ENCODE measurements around the gene SLC35A5. TPM values are rescaled to one million over a fixed set of nuclear protein-coding genes. Genes with fewer than 3 reads are reported as not detected.
"Not testable (repeated sequence)": the region's sequence is repeated elsewhere in the genome, so short reads cannot be mapped to it uniquely, and the experiment has no call there.

Gene SLC35A5
- total RNA-seq, 5 donors from 2014 or later (not counting 1 experiment from before 2014, with no cell fraction given): 11.7 to 20.4 (median 16.3) TPM

- no CpG with 5 or more reads among the region's 6 CpGs for WGBS (ENCODE audit: insufficient coverage)
- H3K9me3 ChIP-seq; H3K4me3 Mint-ChIP-seq; H3K4me1 Mint-ChIP-seq; H3K27ac ChIP-seq (ENCODE audit: low read length); POLR2A ChIA-PET; H3K27me3 Mint-ChIP-seq; H3K4me1 ChIP-seq (ENCODE audit: control insufficient read depth in 1 of 2, extremely low read depth in 1 of 2, insufficient read depth in 2 of 2, low read length in 2 of 2); ATAC-seq (replicated peaks in 1 of 4); H3K4me3 ChIP-seq (ENCODE audit: control insufficient read depth in 1 of 2, extremely low read depth in 1 of 2, low read length in 1 of 2); H3K27me3 ChIP-seq (replicated peaks in 1 of 2; ENCODE audit: control insufficient read depth in 2 of 2, extremely low read depth in 1 of 2, insufficient read depth in 2 of 2, low read length in 1 of 2); DNase-seq; H3K9me3 Mint-ChIP-seq: not testable (repeated sequence)
- H3K27ac Mint-ChIP-seq: peak overlapping the region in 1 of 2 donors; percentile 71
- CTCF ChIA-PET: interaction anchor here in 1 of 2 donors (0.6 kb wide), 1 partner anchor 211 kb away, joined by 3 read pairs; no protein-coding TSS in a partner anchor
- peaks cover 15% of the 10 kb centered on the region for H3K36me3 Mint-ChIP-seq
- peaks cover 3 to 17% of the 10 kb centered on the region in 2 donors for H3K36me3 ChIP-seq (ENCODE audit: control insufficient read depth in 2 of 2, extremely low read depth in 1 of 2, insufficient read depth in 1 of 2, low read length in 1 of 2)
Measured at GRCh38 chr3:112524127-112524526, 37.7 kb upstream of the SLC35A5 start.

GRCh38 chr3:112530573-112530972, 31.3 kb upstream of the SLC35A5 start:
- POLR2A ChIA-PET: no interaction called here

GRCh38 chr3:112531358-112531781, 30.5 kb upstream of the SLC35A5 start:
- no peak overlapping the region for H3K27ac ChIP-seq (ENCODE audit: low read length)
- CTCF ChIA-PET: interaction anchor here (0.7 to 1.2 kb wide), 12 partner anchors 9 to 420 kb away, joined by 3 to 25 read pairs (median 4); partner anchors contain the start of gene SLC9C1 (in 1 of the 2)
- H3K4me3 Mint-ChIP-seq: no peak overlapping the region
- peak overlapping the region; percentile 57 to 75 for H3K27ac Mint-ChIP-seq
- H3K36me3 Mint-ChIP-seq: peaks cover 42% of the 10 kb centered on the region
- H3K27me3 Mint-ChIP-seq: no peaks in the 10 kb centered on the region
- DNase-seq (peak in 1 of 35 experiments; percentile 60), ATAC-seq (replicated peaks in 1 of 4) (no peak)
- no peaks in the 10 kb centered on the region for H3K4me1 ChIP-seq (ENCODE audit: control insufficient read depth in 1 of 2, extremely low read depth in 1 of 2, insufficient read depth in 2 of 2, low read length in 2 of 2)
- no peaks in the 10 kb centered on the region for H3K27me3 ChIP-seq (replicated peaks in 1 of 2; ENCODE audit: control insufficient read depth in 2 of 2, extremely low read depth in 1 of 2, insufficient read depth in 2 of 2, low read length in 1 of 2)
- no peaks in the 10 kb centered on the region for H3K9me3 Mint-ChIP-seq
- WGBS (ENCODE audit: insufficient coverage): no CpG with 5 or more reads among the region's 1 CpG
- peaks cover 0 to 4% (median 3%) of the 10 kb centered on the region in 3 donors for H3K4me1 Mint-ChIP-seq
- no peaks in the 10 kb centered on the region for H3K9me3 ChIP-seq
- H3K4me3 ChIP-seq (ENCODE audit: control insufficient read depth in 1 of 2, extremely low read depth in 1 of 2, low read length in 1 of 2): no peak overlapping the region
- peaks cover 3 to 51% of the 10 kb centered on the region in 2 donors for H3K36me3 ChIP-seq (ENCODE audit: control insufficient read depth in 2 of 2, extremely low read depth in 1 of 2, insufficient read depth in 1 of 2, low read length in 1 of 2)
- POLR2A ChIA-PET: no interaction called here

More at GRCh38 chr3:112530573-112530972, 31.3 kb upstream of the SLC35A5 start:
- CTCF ChIA-PET: interaction anchor here (0.7 to 1.2 kb wide), 10 partner anchors 10 to 419 kb away, joined by 3 to 25 read pairs (median 5); partner anchors contain the start of gene SLC9C1 (in 1 of the 2)
- Mint-ChIP-seq H3K4me1 (peaks cover 0 to 4% (median 3%) of the 10 kb centered on the region in 3 donors), H3K9me3 (no peaks in the 10 kb centered on the region), H3K36me3 (peaks cover 36% of the 10 kb centered on the region), H3K27ac (no peak overlapping the region), H3K27me3 (no peaks in the 10 kb centered on the region), H3K4me3 (no peak overlapping the region)
- H3K4me3 ChIP-seq (ENCODE audit: control insufficient read depth in 1 of 2, extremely low read depth in 1 of 2, low read length in 1 of 2): no peak overlapping the region
- no peak for ATAC-seq (replicated peaks in 1 of 4)
- H3K9me3 ChIP-seq: no peaks in the 10 kb centered on the region
- no peaks in the 10 kb centered on the region for H3K4me1 ChIP-seq (ENCODE audit: control insufficient read depth in 1 of 2, extremely low read depth in 1 of 2, insufficient read depth in 2 of 2, low read length in 2 of 2)
- no CpG with 5 or more reads among the region's 3 CpGs for WGBS (ENCODE audit: insufficient coverage)
- H3K27me3 ChIP-seq (replicated peaks in 1 of 2; ENCODE audit: control insufficient read depth in 2 of 2, extremely low read depth in 1 of 2, insufficient read depth in 2 of 2, low read length in 1 of 2): no peaks in the 10 kb centered on the region
- no peak overlapping the region for H3K27ac ChIP-seq (ENCODE audit: low read length)
- no peak for DNase-seq
- H3K36me3 ChIP-seq (ENCODE audit: control insufficient read depth in 2 of 2, extremely low read depth in 1 of 2, insufficient read depth in 1 of 2, low read length in 1 of 2): peaks cover 3 to 49% of the 10 kb centered on the region in 2 donors

GRCh38 chr3:112539825-112540650, 21.8 kb upstream of the SLC35A5 start:
- ChIA-PET POLR2A (interaction anchor here in 1 of 2 donors (0.6 kb wide), 2 partner anchors 75 to 219 kb away, joined by 3 read pairs; no protein-coding TSS in a partner anchor), CTCF (interaction anchor here (0.6 to 1.4 kb wide), 3 partner anchors 9 to 429 kb away, joined by 3 read pairs; no protein-coding TSS in a partner anchor)
- H3K36me3 Mint-ChIP-seq: peaks cover 63% of the 10 kb centered on the region
- ATAC-seq (replicated peaks in 1 of 4) (no peak), DNase-seq (no peak)
- H3K4me3 Mint-ChIP-seq: no peak overlapping the region
- H3K27me3 Mint-ChIP-seq: no peaks in the 10 kb centered on the region
- Histone ChIP-seq H3K27ac (ENCODE audit: low read length) (no peak overlapping the region), H3K4me3 (ENCODE audit: control insufficient read depth in 1 of 2, extremely low read depth in 1 of 2, low read length in 1 of 2) (no peak overlapping the region), H3K9me3 (no peaks in the 10 kb centered on the region), H3K36me3 (ENCODE audit: control insufficient read depth in 2 of 2, extremely low read depth in 1 of 2, insufficient read depth in 1 of 2, low read length in 1 of 2) (peaks cover 0 to 33% of the 10 kb centered on the region in 2 donors), H3K4me1 (ENCODE audit: control insufficient read depth in 1 of 2, extremely low read depth in 1 of 2, insufficient read depth in 2 of 2, low read length in 2 of 2) (no peaks in the 10 kb centered on the region), H3K27me3 (replicated peaks in 1 of 2; ENCODE audit: control insufficient read depth in 2 of 2, extremely low read depth in 1 of 2, insufficient read depth in 2 of 2, low read length in 1 of 2) (no peaks in the 10 kb centered on the region)
- peak overlapping the region in 1 of 2 donors; percentile 69 for H3K27ac Mint-ChIP-seq
- WGBS (ENCODE audit: insufficient coverage): no CpG with 5 or more reads among the region's 1 CpG
- H3K4me1 Mint-ChIP-seq: peaks cover 12 to 24% (median 15%) of the 10 kb centered on the region in 3 donors
- no peaks in the 10 kb centered on the region for H3K9me3 Mint-ChIP-seq

GRCh38 chr3:112546216-112546759, 15.6 kb upstream of the SLC35A5 start:
- Histone ChIP-seq H3K27ac (ENCODE audit: low read length) (no peak overlapping the region), H3K9me3 (no peaks in the 10 kb centered on the region), H3K27me3 (replicated peaks in 1 of 2; ENCODE audit: control insufficient read depth in 2 of 2, extremely low read depth in 1 of 2, insufficient read depth in 2 of 2, low read length in 1 of 2) (no peaks in the 10 kb centered on the region), H3K4me1 (ENCODE audit: control insufficient read depth in 1 of 2, extremely low read depth in 1 of 2, insufficient read depth in 2 of 2, low read length in 2 of 2) (no peaks in the 10 kb centered on the region), H3K36me3 (ENCODE audit: control insufficient read depth in 2 of 2, extremely low read depth in 1 of 2, insufficient read depth in 1 of 2, low read length in 1 of 2) (peaks cover 0 to 53% of the 10 kb centered on the region in 2 donors), H3K4me3 (ENCODE audit: control insufficient read depth in 1 of 2, extremely low read depth in 1 of 2, low read length in 1 of 2) (no peak overlapping the region)
- Mint-ChIP-seq H3K4me1 (peaks cover 18 to 20% (median 19%) of the 10 kb centered on the region in 3 donors), H3K27ac (peak overlapping the region in 1 of 2 donors; percentile 0), H3K9me3 (no peaks in the 10 kb centered on the region), H3K27me3 (no peaks in the 10 kb centered on the region), H3K36me3 (peaks cover 46% of the 10 kb centered on the region), H3K4me3 (no peak overlapping the region)
- no peak for ATAC-seq (replicated peaks in 1 of 4)
- CTCF ChIA-PET: interaction anchor here in 1 of 2 donors (0.9 kb wide), 1 partner anchor 253 kb away, joined by 3 read pairs; no protein-coding TSS in a partner anchor
- WGBS (ENCODE audit: insufficient coverage): no CpG with 5 or more reads among the region's 5 CpGs
- no peak for DNase-seq
- POLR2A ChIA-PET: interaction anchor here in 1 of 2 donors (0.5 kb wide), 1 partner anchor 162 kb away, joined by 5 read pairs; no protein-coding TSS in a partner anchor

GRCh38 chr3:112550859-112551258, 11.0 kb upstream of the SLC35A5 start:
- Histone ChIP-seq H3K27me3 (replicated peaks in 1 of 2; ENCODE audit: control insufficient read depth in 2 of 2, extremely low read depth in 1 of 2, insufficient read depth in 2 of 2, low read length in 1 of 2) (no peaks in the 10 kb centered on the region), H3K4me3 (ENCODE audit: control insufficient read depth in 1 of 2, extremely low read depth in 1 of 2, low read length in 1 of 2) (no peak overlapping the region), H3K27ac (ENCODE audit: low read length) (no peak overlapping the region), H3K4me1 (ENCODE audit: control insufficient read depth in 1 of 2, extremely low read depth in 1 of 2, insufficient read depth in 2 of 2, low read length in 2 of 2) (no peaks in the 10 kb centered on the region), H3K36me3 (ENCODE audit: control insufficient read depth in 2 of 2, extremely low read depth in 1 of 2, insufficient read depth in 1 of 2, low read length in 1 of 2) (peaks cover 0 to 38% of the 10 kb centered on the region in 2 donors), H3K9me3 (no peaks in the 10 kb centered on the region)
- ChIA-PET POLR2A (no interaction called here), CTCF (no interaction called here)
- peaks cover 32 to 37% (median 37%) of the 10 kb centered on the region in 3 donors for H3K4me1 Mint-ChIP-seq
- peaks cover 44% of the 10 kb centered on the region for H3K36me3 Mint-ChIP-seq
- no peaks in the 10 kb centered on the region for H3K27me3 Mint-ChIP-seq
- DNase-seq: no peak
- no peak overlapping the region for H3K27ac Mint-ChIP-seq
- H3K4me3 Mint-ChIP-seq: no peak overlapping the region
- no peak for ATAC-seq (replicated peaks in 1 of 4)
- no peaks in the 10 kb centered on the region for H3K9me3 Mint-ChIP-seq
- WGBS (ENCODE audit: insufficient coverage): no CpG with 5 or more reads among the region's 1 CpG

Measured in T-cell (primary cell).